GM21515 (cell line): ENCODE data around the gene GNG10.
A peak's percentile ranks its signal among the peaks of the same experiment; 100 is the strongest.
"Not testable (repeated sequence)": the region's sequence is repeated elsewhere in the genome, so short reads cannot be mapped to it uniquely, and the experiment has no call there.

Experiments
- ATAC-seq: cut with Tn5 transposase; IDR thresholded peaks from one replicate; pipeline ENCODE4 v1.9.1; 2021; ENCODE audit not compliant: unreplicated experiment

Gene GNG10

DNA sequence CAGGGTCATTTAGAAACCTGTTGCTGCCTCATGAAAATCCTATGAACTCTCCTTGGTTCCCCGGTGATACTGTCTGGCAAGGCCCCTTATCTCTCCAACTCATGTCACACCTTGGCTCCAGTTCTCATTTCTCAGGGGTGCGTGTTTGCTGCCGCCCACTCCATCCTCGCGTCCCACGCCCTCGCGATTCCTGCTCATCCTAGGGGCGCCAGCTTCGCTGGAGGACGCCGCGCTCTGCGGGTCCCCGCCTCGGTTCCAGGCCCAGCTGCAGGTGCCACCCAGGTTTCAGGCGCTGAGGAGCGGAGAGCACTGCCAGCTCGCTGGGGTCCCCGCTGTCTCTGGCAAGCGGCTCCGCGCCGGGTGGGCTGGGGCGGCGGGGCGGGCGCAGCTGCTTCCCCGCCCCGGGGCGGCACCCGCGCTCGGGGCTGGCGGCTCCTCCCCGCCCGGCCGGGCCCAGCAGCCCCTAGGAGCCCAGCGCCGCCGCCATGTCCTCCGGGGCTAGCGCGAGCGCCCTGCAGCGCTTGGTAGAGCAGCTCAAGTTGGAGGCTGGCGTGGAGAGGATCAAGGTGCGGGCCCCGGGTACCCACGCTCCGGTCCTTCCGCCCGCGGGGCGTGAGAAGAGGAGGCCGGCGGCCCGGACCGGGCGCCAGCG is at the start of gene GNG10:
TSS of gene GNG10 (plus strand) at position 456 of the 652 bp plus-strand sequence. CDS start at position 486, 30 bp downstream.
- peak; percentile 86 for ATAC-seq

DNA sequence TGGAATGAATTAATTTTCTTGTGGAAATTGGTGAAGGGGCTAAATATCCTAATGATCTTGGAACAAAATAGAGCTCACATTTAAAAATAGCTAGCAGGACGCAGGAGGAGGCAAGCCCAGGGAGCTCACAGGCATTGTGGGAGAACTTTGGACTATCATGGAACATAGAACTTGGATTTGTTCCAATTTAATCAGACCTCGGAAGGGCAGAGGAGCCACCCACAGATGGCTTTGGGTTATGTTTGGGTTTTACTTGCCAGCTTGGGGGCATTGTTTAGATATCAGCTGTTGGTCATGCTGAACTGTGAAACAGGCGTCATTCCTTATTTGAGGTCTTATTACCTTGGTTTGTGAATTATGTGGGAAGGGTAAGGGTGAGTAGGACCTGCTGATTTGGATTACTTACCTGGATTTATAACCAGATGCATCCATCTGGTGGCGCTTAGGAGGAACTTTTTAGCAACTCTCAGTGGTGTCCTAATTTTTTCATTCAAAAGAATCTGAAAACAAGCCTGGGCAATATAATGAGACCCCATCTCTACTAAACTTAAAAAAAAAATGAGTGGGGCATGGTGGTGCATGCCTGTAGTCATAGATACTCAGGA is 47.9 kb upstream of the GNG10 start:
- no peak for ATAC-seq

DNA sequence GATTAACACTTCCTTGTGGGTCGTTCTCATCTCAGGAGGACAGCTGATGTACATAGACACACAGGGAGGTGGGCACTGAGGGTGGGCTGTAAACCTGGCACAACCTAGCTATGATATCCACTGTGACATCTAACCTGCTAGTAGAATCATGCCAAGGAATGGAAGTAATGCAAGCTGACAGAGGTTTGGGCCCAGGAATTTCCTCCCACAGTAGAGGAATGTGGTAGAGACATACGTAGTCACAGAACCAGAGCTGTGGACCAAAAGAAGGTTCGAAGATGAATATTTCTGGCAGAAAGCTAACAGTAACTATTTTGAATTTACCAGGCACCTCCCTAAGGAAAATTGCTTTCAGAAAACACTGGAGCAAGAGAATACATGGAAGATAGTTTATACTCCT is 45.5 kb upstream of the GNG10 start:
- no peak for ATAC-seq

DNA sequence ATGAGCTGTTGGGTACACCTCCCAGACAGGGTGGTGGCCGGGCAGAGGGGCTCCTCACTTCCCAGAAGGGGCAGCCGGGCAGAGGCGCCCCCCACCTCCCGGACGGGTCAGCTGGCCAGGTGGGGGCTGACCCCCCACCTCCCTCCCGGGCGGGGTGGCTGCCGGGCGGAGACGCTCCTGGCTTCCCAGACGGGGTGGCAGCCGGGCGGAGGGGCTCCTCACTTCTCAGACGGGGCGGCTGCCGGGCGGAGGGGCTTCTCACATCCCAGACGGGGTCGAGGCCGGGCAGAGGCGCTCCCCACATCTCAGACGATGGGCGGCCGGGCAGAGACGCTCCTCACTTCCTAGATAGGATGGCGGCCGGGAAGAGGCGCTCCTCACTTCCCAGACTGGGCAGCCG is 44.1 kb upstream of the GNG10 start:
- ATAC-seq, result not testable (repeated sequence)

DNA sequence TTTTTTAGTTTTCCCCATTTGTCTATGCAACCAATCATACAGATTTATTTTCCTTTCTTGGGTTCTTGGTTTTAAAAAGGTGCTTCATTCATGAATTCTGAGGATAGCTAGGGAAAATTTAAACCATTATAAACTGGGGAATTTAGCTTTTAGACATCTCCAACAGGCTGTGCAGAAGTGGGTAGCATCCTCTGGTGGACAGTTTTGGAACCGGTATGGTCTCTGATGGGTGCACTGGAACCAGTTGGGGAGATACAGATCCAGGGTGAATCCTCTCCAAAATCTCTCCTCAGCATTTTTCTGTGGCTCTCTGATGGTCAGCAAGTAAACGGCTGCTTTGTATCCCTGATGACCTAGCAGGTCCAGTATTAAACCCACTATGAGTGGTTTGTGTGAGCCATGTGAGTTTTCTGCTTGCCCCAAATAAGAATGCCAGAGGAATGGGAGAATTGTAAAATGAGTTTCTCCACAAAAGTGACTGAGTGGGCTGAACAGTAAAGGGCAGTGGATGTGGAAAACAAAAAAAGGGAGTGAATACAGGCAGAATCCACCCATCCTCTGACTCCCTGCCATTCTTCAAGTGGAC is 39.4 kb upstream of the GNG10 start:
- no peak for ATAC-seq

DNA sequence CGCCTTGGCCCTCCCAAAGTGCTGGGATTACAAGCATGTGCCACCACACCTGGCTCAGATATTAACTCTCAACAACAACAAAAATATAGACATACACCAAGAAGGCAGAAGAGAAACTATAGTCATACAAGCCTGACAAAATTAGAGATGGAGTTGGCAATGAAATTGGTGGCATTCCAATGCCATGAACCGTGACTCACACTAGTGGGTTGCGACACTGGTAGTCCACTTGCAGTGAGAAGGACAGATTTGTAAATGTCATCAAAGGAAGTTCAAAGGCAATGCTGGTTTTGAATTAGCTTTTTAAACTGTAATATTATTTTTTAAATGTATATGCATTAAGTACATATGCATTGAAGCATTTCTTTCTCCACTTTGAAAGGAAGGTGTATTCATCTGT is 38.8 kb upstream of the GNG10 start:
- ATAC-seq, result no peak

DNA sequence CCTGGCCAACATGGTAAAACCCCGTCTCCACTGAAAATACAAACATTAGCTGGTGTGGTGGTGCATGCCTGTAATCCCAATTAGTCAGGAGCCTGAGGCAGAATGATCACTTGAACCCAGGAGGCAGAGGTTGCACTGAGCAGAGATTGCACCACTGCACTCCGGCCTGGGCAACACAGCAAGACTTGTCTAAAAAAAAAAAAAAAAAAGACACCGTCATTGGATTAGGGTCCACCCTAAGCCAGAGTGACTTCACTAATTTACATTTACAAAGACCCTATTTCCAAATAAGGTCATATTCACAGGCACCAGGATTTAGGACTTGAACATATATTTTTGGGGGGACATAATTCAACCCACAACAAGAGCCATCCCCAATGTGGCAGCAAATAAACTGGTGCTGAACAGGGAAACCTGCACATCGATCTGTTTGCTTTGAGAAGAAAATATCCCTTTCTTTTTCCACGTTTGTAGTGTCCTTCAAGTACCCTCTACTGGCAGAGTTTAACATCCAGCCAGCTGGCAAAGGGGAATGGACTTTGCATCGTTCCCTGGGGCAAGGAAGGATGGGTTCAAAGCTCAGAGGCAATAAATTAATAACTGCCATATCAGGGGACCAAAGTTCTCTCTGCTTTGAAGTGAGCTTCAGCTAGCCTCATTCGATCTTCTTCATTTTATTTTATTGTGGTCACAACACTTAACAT is 34.0 kb upstream of the GNG10 start:
- ATAC-seq, result no peak

DNA sequence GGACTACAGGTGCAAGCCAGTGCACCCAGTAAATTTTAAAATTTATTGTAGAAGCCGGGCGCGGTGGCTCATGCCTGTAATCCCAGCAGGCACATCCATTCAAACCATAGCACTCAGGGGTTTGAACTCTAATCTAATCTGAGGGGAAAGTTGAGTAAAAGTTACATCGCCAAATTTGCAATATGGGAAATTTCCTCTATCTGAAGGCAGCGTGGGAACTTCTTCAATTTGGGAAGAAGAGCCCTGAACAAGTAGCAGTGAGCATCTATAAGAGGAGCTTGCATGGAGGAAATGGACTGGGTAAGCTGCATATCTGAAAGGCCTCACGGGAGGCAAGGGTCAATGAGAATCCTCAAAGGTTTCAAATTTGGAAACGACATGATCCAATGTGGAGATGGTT is 33.0 kb upstream of the GNG10 start:
- ATAC-seq, result no peak

DNA sequence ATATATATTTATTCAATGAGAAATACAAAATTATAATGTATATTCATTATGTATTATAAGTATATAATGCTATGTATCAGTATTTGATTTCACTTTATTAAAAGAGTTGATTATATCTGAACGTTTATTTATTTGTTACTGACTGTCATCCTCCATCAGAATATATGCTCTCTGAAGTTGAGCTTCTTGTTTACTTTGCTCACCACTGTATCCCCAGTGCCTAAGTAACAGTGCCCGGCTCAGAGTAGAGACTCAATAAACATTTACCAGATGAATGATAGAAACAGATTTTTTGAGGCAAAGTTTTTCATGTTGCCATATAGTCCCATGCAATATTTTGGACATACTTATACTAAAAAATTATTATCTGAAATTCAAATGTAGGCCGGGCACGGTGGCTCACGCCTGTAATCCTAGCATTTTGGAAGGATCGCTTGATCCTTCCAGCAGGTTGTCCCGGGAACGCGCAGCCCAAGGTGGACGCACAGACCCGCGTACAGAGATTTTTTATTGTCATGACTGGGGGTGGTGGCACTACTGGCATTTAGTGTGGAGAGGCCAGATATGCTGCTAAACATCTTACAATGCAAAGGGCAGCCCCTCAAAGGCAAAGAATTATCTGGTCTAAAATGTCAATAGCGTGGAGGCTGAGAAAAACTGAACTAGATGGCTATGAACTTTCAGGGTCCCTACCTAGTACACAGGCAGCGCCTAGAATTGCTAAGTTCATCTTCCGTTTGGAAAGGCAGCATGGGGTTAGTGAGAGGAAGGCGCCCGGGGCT is 31.0 kb upstream of the GNG10 start:
- peak; percentile 31 for ATAC-seq

DNA sequence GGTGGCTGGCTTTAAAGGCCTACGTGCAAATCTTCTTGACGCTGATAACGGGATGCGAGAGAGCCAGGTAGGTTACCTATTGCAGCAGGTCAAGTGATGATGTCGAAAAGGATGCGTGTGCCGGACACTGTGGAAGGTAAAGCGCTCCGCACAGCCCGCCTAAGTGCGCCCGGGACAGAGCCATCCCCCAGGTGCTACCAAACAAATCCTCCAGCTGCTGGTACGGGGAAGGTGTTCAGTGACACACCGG is 30.5 kb upstream of the GNG10 start:
- ATAC-seq, result no peak

DNA sequence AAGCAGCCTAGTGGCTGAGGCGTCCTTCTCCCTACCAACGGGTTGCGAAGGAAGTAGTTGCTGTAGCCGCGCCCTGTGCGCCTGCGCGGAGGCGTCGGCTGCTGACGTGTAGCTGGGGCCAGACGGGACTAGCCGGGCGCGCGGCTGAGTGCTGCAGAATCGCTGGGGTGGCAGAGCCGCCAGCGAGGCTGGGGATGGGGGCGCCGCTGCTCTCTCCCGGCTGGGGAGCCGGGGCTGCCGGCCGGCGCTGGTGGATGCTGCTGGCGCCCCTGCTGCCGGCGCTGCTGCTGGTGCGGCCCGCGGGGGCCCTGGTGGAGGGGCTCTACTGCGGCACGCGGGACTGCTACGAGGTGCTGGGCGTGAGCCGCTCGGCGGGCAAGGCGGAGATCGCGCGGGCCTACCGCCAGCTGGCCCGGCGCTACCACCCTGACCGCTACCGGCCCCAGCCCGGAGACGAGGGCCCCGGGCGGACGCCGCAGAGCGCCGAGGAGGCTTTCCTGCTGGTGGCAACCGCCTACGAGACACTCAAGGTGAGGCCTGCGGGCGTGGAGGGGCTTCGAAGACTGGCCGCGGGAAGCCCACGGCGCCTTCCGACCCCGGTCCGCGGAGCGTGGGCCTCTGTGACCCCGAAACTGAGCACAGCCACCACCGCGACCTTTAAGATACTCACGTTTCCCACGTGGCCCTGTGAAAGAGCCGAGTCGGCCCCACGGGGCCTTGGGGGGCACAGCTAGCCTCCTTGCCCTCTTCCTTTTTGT is 30.0 kb upstream of the GNG10 start, which contains the start of gene DNAJC25:
TSS of gene DNAJC25 (plus strand) at position 121 of the 758 bp plus-strand sequence. CDS start at position 195, 74 bp downstream.
- peak; percentile 97 for ATAC-seq

DNA sequence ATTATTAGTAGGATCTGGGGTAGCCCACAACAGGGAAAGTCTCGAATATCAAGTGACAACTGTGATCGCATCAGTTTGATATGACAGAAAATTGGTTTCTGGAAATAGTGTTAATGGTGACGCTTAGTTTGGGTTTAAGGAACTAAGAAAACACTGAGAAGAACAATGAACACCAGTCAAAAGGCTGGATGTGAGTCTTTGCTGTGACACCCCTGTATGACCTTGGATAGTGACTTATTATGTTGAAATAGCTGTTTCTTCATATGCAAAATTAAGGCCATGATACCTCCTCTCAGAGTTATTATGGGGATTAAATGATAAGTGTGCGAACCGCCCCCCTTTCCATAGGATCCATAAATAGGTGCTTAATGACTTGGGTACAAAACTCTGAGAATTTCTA is 29.3 kb upstream of the GNG10 start:
- no peak for ATAC-seq

DNA sequence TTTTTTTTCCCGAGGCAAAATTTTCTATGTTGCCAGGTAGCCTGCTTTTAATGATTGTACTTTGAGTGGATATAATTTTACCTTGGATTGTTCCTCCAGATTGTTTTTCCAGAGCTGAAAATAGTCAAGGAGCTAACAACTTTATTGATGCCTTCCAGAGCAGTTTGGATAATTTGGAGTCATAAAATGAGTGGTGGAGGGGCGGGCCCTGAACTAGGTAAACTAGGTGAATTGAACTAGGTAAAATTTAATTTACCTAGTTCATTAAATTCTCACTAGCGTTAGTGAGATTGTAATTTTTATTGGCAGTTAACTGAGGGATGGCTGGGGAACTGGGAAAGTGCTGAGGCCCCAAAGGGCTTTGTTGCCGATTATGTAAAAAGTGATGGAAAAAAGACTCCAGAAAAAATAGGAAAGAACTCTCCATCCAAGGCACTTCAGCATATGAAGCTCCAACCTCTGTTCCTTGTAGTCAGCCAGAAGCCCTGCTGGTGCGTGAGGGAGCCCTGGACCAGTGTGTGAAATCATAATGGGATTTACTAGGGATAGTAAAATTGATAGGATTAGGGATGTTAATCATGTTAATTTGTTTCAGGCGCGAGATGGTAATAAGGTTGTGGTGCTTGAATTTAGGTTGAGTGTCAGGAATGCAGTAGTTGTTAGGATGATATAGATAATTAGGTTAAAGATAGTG is 28.6 kb upstream of the GNG10 start:
- ATAC-seq, result no peak

DNA sequence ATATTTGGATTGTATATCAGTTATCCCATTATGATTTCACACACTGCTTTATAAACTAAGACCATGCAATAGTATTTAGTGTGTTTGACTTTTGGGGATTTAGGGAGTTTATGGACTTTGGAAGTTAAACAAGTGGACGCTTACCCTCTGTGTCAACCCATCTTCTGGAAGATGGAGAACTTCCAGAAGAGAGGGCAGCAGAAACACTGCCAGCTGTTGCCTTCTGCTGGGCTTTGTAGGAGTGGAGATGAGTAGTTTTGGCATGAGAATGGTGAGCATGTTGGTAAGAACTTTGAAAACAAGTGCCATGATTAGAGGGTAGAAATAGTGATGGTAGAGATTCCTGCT is 28.0 kb upstream of the GNG10 start:
- no peak for ATAC-seq

DNA sequence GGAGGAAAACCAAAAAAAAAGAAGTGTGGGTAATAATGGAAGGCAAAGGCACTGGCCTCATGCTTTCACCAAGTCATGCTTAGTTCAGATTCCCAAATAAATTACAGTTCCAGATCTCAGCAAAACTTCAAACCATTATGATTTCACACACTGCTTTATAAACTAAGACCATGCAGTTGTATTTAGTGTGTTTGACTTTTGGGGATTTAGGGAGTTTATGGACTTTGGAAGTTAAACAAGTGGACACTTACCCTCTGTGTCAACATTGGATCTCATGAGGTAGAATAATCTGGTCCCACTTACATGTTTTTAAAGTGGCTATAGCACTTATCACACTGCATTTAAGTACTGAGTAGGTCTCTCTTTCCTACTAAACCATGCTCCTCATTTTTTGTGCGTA is 26.5 kb upstream of the GNG10 start:
- no peak for ATAC-seq

DNA sequence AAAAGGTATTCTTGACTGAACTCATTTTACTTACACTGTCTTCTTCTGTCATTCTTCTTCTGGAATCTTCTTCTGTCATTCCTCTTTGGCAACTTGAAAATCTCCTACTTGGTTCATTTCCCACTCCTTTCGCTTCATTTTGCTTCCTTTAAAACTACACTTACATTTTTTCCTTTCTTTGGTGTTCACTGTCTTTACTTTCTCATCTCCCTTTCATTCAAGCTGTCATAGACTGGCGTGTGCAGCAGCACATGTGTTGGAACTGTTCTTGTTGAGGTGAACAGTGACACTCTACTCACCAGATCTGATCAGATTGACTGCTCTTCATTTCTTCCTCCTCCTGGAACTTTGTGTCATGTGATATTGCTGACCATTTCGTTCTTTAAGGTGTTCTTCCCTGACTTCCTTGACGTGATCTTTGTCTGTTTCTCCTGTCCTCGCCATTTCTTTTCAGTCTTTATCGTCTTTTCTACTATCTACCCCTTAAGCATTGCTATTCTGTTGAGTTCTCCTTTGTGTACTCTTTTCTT is 23.9 kb upstream of the GNG10 start:
- ATAC-seq, result no peak

DNA sequence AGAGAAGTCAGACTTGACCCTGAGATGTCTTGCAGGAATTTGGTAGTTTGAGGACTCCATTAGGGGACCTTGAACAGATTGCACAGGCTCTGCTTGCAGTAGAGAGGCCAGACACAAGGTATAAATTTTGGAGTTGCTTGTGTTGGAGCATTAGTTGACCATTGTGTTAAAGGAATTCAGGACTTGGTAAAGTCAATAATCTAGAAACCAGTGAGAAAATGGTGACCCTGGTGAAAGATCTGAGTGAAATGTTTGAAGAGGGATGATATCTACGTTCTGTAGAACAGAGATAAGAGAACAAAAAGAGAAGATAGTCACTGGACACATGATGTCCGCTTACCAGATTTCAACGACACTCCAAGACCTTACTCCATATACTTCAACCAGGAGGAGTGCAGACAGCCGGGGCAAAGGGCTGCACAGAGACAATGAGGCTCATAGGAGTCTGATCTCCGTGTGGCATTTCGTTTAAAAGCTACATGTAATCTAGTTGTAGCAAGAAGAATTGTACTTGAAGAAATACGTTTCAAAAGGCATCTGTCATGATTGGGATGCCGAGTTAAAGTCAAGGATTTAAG is 17.1 kb upstream of the GNG10 start:
- ATAC-seq, result no peak

DNA sequence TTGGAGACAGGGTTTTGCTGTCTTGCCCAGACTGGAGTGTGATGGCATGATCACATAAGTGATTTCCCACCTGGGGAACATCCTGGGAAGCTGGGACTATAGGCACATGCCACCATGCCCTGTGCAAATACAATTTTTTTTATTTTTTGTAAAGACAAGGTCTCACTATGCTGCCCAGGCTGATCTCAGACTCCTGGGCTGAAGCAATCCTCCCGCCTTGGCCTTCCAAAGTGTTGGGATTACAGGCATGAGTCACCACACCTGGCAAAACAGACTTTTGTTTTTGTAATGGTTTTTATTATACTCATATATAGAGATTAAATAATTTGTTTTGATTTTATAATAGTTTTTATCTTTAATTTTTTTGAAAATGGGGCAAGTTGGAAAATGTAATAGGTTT is 15.6 kb upstream of the GNG10 start:
- no peak for ATAC-seq

DNA sequence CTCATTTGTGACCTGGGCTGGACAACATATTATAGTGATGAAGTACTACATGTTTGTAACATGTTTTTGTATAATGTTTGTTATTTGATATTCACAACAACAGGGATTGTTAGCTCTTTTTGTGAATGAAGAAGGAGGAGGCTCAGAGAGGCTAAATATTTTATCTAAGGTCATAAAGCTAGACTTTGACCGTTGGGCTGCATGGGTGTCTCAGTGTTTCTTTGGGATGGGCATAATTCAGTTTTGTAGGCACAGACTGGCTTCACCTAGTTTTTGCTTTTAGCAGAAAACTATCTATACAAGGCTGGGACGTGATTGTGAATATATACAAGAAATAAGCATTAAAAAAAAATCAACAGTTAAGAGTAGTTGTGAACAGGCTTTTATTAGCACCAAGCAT is 15.0 kb upstream of the GNG10 start:
- no peak for ATAC-seq

DNA sequence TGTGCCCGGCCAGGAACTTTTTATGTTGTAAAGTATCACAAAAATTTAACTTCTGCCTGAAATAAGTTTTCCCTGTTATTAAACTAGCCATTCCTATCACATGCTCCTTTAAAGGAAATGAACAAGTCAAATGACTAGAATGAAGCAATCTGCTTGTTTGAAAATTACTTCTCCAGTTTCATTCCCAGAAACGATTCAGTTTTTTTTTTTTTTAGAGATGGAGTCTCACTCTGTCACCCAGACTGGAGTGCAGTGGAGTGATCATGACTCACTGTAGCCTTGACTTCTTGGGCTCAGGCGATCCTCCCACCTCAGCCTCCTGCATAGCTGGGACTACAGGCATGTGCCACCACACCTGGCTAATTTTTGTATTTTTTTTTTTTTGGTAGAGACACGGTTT is 13.3 kb upstream of the GNG10 start:
- no peak for ATAC-seq
